Inferior parietal cortex (tissue), 1 donor: ENCODE data around the gene FAM181B.

Experiments used
- DNase-seq: peaks from one replicate; pipeline ENCODE4 v3.0.0-alpha.2; 2016; ENCODE audit errors: extremely low spot score

The FAM181B gene, protein sequence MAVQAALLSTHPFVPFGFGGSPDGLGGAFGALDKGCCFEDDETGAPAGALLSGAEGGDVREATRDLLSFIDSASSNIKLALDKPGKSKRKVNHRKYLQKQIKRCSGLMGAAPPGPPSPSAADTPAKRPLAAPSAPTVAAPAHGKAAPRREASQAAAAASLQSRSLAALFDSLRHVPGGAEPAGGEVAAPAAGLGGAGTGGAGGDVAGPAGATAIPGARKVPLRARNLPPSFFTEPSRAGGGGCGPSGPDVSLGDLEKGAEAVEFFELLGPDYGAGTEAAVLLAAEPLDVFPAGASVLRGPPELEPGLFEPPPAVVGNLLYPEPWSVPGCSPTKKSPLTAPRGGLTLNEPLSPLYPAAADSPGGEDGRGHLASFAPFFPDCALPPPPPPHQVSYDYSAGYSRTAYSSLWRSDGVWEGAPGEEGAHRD

DNA sequence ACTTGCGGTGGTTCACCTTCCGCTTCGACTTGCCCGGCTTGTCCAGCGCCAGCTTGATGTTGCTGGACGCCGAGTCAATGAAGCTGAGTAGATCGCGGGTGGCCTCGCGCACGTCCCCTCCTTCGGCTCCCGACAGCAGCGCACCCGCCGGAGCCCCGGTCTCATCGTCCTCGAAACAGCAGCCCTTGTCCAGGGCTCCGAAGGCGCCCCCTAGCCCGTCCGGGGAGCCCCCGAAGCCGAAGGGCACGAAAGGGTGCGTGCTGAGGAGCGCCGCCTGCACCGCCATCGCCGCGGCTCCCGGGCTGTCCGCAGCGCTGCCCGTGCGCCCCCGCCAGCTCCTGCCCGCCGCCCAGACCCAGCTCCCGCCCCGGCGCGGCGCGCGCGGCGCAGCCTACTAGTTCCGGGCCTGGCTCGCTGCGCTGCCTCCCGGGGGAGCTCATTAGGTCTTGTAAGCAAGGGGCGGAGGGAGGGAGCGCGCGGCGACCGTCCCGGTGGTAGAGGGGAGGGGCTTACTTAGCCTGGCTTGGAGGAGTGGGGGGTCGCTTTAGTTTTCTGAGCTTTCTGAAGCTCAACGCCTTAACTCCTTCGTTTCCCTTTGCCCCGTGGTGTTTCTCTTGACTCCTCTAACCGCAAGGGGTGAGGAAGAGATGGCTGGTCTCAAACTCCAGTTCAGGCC lies at the start of gene FAM181B:
TSS of gene FAM181B (minus strand) at position 421 of the 676 bp plus-strand sequence. CDS start at position 286, 135 bp downstream.
- DNase-seq = peak; percentile 69

DNA sequence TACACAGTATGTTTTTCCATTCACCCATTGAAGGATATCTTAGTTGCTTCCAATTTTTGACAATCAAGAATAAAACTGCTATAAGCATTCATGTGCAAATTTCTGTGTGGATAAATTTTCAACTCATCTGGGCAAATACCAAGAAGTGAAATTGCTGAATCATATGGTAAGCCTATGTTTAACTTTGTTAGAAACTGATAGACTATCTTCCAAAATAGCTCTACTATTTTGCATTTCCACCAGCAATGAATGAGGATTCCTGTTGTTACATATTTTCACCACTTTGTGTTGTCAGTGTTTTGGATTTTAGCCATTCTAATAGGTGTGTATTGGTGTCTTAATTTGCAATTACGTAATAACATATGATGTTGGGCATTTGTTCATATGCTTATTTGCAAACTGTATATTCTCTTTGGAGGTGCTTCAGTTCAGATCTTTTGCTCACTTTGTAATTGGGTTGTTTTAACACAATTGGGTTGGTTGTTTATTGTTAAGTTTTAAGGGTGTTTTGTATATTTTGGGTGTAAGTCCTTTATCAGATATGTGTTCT lies 49.2 kb upstream of the FAM181B start:
- DNase-seq = no peak

DNA sequence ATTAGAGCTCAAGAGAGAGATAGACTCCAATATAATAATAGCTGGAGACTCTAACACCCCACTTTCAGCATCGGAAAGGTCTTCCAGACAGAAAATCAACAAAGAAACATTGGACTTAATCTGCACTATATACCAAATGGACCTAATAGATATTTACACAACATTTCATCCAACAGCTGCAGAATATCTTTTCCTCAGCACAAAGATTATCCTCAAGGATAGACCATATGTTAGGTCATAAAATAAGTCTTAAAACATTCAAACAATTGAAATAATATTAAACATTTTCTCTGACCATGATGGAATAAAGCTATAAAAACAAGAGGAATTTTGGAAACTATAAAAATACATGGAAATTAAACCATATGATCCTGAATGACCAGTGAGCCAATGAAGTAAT lies 45.1 kb upstream of the FAM181B start:
- no peak for DNase-seq

DNA sequence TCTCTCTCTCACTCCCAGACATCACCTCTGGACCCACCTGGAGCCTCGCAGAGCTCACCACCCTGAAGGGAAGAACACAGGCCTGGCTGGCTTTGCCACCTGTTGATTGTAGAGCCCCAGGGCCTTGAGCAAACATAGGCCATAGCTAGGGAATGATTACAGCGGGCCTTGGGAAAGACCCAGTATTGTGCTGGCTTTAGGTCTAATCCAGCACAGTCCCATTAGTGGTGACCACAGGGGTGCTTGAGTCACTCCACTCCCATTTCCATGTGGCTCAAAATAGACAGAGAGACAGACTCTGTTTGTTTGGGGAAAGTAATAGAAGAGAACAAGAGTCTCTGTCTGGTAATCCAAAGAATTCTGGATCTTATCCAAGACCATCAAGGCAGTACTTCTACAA lies 42.7 kb upstream of the FAM181B start:
- DNase-seq = no peak

DNA sequence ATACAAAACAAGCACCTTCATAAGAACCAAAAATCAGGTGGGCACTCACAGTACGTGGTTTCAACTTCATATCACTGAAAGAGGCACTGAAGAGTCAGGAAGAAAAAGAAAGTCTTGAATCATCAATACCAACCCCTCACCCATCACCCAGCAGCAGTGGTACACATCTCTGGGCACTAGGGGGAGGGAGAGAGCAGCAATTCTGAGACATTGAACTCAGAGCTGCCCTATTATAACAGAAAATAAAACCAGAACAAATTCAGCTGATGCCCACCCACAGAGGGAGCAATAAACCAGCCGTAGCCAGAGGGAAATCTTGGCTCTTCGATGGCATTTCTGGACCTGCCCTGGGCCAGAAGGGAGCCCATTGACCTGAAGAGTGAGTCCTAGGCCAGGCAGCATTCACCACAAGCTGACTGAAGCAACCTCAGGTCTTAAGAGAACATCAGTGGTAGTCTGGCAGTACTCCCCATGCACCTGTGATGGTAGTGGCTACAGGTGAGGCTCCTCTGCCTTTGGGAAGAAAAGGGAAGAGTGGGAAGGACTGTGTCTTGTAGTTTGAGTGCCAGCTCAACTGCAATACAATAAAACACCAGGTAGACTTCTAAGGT lies 42.2 kb upstream of the FAM181B start:
- DNase-seq = no peak

DNA sequence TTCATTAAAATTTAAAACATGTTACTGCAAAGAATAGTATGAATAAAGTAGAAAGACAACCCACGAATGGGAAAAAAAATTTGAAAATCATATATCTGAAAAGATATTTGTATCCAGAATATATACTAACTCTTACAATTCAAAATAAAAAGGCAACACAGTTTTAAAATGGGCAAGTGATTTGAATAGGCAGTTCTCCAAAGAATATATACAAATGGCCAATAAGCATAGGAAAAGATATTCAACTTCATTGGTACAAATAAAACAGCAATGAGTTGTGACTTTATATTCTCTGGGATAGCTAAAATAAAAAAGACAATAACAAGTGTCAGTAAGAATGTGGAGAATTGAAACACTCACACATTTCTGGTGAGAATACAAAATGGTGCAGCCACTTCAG lies 41.6 kb upstream of the FAM181B start:
- no peak for DNase-seq

DNA sequence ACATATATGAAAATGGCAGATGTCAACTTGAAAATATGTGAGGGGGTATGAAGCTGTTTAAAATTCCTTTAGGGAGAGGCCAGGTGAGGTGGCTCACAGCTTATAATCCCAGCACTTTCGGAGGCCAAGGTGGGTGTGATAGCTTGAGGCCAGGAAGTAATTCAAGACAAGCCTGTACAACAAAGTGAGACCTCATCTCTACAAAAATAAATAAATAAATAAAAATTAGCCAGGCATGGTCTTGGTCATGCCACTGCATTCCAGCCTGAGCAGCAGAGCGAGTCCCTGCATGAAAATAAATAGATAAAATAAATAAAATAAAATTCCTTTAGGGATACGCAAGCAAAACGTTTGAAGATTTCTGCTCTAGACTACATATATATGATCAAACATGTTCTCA lies 38.1 kb upstream of the FAM181B start:
- DNase-seq = no peak

DNA sequence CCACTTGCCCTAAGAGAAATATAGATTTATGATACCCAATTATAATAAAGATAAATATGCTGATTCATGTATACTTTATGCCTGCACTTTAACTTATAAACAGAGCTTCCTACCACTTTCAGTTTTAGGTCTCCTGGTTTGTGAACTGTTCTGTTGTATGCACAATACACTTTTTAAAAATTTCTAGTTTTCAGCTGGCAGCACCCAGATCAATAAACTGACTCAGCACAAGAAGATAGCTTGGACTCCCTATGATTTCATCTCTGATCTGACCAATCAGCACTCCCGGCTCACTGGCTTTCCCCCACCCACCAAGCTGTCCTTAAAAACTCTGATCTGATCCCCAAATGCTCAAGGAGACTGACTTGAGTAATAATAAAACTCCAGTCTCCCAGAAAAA lies 33.5 kb upstream of the FAM181B start:
- no peak for DNase-seq

DNA sequence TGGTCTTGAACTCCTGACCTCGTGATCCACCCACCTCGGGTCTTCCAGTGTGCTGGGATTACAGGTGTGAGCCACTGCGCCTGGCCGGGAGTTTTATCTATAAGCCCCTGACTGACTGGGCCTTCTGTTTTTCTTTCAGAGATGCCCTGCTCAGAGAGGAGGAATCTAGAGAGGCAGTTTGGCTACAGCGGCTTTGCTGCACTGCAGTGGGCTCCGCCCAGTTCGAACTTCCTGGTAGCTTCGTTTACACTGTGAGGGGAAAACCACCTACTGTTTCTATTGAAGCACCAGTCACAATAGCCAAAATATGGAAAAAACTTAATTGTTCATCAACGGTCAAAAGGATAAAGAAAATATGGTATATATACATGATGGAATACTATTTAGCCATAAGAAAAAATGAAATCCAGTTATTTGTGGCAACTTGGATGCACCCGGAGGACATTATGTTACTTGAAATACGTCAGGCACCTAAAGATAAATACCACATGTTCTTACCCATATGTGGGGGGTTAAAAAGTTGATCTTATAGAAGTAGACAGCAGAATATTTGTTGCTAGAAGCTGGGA lies 31.9 kb upstream of the FAM181B start:
- no peak for DNase-seq

DNA sequence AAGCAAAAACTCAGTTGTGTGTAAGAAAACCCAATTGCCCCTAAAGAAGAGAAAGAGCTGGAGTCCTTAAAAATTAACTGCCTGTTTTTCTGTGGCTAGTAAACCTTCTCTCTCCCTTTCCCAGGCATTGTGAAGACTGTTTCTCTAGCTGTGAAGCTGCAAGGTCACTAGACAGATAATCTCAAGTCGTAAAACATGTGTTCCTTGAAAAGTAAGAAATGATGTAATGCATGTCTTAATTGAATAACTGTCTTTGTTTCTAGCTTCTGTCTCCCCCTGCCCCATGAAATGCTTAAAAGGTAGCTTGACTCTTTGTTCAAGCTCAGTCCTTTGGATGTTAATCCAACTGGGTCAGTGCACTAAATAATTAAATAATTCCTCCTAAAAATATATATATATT lies 29.5 kb upstream of the FAM181B start:
- no peak for DNase-seq

DNA sequence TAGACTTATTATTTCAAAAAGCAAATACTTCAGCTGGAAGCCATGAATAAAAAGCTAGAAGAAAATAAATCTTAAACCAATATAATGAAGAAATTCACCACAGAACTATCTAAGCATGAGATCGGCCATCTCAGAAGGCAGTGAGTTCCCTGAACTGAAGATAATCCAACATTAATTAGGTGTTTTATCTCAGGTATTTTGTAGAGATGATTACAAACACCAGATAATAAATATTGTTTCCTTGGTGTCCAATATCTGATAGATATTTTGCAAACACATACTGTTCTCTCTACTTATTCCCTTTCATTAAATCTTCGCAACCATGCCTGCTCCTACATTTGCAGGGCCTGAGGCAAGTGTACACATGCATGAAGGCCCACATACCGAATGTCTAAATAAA lies 26.0 kb upstream of the FAM181B start:
- no peak for DNase-seq

DNA sequence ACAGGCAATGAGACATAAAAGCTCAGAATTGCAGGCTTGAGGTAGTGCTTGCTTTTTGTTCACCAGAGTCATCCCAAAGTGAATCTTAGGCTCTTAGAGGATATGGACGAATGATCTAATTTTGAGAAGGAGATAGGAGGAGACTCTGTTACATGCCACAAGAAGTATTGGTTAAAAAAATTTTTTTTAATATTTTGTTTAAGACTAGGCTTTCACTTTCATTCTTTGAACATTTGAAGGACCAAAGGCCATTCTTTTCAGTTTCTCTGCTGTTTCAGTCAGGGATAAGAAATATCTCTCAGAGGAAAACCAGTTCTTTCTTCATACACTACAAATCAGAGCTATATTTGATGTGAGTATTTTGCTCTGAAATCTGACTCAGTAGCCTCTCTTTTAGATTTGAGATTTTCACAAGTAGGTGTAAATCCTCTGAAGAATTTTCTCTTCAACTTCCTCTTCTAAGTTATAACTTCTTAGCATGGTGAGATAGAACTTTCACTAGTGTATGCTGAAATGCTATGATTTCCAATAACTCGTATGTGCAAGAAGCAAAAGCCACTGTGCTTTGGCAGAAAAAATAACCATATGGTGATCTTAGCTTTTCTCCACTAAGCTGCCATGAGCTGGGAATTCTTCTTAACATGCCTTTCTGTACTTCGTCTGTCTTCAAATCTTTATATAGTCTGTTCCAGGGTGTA lies 24.1 kb upstream of the FAM181B start:
- DNase-seq = peak; percentile 66

DNA sequence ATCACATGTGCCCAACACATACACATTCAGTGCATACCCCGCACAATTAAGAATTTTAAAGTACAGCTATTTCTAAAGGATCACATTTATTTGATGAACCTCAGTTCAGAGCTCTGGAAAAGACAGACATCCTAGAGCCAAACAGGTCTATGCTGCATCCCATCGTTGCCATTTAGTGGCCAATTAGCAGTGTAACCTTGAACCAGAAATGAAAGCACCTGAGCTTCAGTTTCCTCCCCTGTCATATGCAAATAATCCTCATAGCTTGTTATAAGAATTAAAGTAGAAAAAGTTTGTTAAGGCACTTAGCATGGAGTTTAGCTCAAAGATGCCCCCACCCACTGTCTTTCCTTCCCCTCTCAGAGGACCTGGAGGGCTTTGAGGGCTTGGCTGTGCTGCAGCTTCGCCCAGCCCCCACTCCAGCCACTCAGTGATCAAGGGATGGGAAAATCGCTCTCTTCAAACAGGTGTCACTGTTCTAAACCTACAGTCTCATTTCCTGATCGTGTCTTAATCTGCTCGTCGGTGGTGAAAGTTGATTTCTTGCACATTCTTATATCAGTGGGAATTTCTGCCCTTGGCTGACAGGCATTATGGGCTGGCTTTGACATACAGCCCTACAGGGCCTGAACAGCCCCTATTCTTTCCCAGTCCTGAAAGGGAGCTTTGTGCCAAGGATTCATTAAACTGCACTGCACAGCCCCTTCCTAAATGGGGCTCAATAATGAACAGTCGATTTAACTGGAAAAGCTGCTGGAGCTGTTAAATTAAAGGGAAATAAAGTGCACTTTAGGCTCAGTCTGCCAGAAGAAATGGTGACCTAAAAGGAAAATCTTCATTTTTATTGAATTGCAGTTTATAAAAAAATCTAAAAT lies 23.3 kb upstream of the FAM181B start:
- peak; percentile 82 for DNase-seq

DNA sequence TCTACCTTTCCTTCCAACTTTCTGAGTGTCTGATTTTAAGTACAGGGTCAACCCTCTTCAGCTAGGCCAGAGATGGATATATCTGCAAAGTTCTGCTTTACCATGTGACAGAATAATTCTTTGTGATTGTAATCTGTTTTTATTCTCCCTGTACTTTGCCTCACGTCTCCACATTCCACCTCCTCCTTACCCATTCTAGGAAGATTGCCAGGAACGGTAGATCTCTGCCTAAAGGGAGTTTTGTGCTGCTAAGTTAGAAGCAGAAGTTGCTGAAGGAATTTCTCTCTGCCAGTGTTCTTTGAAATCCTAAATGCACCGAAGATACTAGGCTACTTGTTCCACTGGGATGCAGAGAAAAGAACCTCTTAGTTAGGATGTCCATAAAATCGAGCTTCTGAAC lies 20.7 kb upstream of the FAM181B start:
- DNase-seq = peak; percentile 62

DNA sequence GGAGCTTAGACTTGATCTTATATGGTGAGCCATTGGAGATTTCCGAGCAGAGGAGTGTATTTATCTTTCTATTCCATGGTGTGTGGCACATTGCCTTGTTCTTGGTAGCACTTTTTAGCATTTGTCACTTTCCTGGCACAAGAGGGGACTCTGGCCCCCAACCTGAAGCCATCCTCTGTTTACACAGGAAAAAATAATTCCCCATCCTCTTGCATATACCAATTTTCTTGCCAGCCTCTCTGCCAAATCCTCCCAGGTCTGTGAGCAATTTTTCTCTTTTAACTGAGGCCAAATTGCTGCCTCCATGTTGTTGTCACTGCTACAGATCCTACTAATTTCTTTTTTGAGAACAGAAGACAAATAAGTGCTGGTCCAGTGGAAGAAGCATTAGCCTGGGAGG lies 20.3 kb upstream of the FAM181B start:
- no peak for DNase-seq

DNA sequence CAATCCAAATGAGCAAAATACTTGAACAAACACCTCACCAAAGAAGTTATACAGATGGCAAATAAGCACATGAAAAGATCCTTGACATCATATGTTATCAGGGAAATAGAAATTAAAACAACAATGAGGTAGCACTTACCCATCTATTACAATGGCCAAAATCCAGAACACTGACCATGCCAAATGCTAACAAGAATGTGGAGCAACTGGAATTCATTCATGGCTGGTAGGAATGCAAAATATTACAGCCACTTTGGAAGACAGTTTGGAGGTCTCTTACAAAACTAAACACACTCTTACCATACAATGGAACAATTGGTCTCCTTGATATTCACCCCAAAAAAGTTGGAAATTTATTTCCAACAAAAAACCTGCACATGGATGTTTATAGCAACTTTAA lies 19.1 kb upstream of the FAM181B start:
- no peak for DNase-seq

DNA sequence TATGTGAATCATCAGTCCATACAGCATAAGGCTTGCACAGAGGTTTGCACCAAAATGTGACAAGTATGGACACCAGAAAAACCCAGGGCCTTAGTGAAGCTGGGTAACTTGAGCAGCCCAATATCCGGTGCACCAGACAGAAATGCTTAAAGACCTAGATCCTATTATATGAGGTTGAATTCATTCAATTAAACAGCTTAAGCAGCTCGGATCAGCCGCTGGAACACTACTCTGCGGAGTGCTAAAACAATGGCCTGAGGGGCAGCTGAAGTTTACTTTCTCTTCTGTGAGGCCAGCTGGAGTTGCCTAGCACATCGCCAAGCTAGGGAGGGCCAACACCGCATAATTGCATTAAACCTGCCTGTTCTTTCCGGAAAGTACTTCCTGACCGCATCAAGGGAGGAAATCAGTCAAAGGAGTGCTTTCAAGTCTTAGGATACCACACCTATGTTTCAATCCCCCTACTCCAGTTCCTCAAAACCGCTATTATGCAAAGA lies 17.0 kb upstream of the FAM181B start:
- no peak for DNase-seq

DNA sequence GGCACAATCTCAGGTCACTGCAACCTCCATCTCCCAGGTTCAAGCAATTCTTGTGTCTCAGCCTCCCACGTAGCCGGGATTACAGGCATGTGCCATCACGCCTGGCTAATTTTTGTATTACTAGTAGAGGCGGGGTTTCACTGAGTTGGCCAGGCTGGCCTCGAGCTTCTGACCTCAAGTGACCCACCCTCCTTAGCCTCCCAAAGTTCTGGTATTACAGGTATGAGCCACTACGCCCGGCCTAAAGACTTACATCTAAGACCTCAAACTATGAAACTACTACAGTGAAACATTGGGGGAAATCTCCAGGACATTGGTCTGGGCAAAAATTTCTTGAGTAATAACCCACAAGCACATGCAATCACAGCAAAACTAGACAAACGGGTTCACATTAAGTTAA lies 13.8 kb upstream of the FAM181B start:
- DNase-seq = no peak

DNA sequence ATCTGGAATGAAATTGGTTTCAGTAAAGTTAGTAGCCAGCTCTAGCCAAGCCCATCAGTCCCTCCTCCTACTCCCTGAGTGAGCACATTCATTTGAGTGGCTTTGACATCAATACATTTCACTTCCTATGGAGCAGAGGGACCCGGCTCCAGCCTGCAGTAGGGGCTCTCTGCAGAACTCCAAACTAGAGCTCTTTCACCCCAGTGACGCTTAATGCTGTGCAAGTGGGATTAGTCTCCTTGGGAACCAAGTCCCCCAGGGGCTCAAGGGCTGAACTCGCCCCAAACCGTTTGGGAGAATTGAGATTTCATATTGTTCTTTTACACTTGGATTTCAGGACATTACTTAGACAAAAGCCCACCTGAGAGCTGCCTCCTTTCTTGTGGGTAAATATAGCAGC lies 4.4 kb upstream of the FAM181B start:
- no peak for DNase-seq

DNA sequence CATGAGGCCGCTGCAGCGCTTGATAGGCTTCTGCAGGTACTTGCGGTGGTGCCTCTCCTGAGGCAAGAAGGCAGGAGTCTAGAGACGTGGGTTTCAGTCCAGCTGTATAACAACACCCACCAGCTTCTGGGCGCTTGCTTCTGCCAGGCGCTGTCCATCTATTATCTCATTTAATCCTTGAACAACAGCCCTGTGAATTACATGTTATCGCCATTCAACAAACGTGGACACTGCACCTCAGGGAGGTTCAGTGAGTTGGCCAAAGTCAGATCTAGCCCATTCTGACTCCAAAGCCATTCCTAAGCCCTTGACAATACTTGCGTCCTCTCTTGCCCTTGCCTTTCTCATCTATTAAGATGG lies 436 bp upstream of the FAM181B start:
- DNase-seq = no peak
